ENCODE measurements around the gene SLC2A6. TPM values are rescaled to one million over a fixed set of nuclear protein-coding genes. Genes with fewer than 3 reads are reported as not detected.

SLC2A6 gene
- total RNA-seq, 2 donors from 2014 or later = 2.4 to 2.8 TPM

- Histone ChIP-seq H3K27me3 (no peaks in the 10 kb centered on the region), H3K4me3 (no peak within 1 kb of the TSS), H3K9ac (ENCODE audit: low read depth in 2 of 2, low read length in 2 of 2) (peak within 1 kb of the TSS; percentile 8 to 19), H3K4me1 (no peaks in the 10 kb centered on the region), H3K36me3 (no peaks in the 10 kb centered on the region), H3K27ac (no peak within 1 kb of the TSS), H3K9me3 (no peaks in the 10 kb centered on the region)
- intact Hi-C loops (cut with DNase I) = no loop called here
- no peak for DNase-seq
- no peak for TF ChIP-seq CTCF (IDR thresholded peaks at IDR 0.05)
These were observed 57.0 kb downstream of the SLC2A6 start, which contains the start of gene ADAMTS13 for GRCh38 chr9:133421615-133422542. Gene ADAMTS13 (plus strand): TSS chr9:133422367. CDS start chr9:133422444, 77 bp downstream.

Other genes starting within 250 kb of the SLC2A6 start
- gene ABO, start 203.9 kb downstream of the SLC2A6 start, total RNA-seq = 10 to 100 TPM; 58.0 to 77.7 TPM
- gene SURF6, start 142.9 kb downstream of the SLC2A6 start, total RNA-seq = 10 to 100 TPM; 16.0 to 41.2 TPM
- gene MED22, start 131.0 kb downstream of the SLC2A6 start, total RNA-seq = 10 to 100 TPM; 16.5 to 21.3 TPM
- gene RPL7A, start 130.9 kb downstream of the SLC2A6 start, total RNA-seq = 1,000 to 10,000 TPM; 1,628 to 2,136 TPM
- 10 to 100 TPM; 63.3 to 66.7 TPM for gene SURF1, start 122.6 kb downstream of the SLC2A6 start, total RNA-seq
- 10 to 100 TPM in 1 of 2 donors, 1 to 10 TPM in 1; 9.4 to 18.7 TPM for gene SURF2, start 122.5 kb downstream of the SLC2A6 start, total RNA-seq
- 100 to 1,000 TPM; 176 to 267 TPM for gene SURF4, start 103.0 kb downstream of the SLC2A6 start, total RNA-seq
- under 1 TPM in 1 of 2 donors, not detected in 1; 0.45 TPM for gene STKLD1, start 102.7 kb downstream of the SLC2A6 start, total RNA-seq
- gene REXO4, start 61.1 kb downstream of the SLC2A6 start, total RNA-seq = 10 to 100 TPM; 17.3 to 38.6 TPM
- 1 to 10 TPM; 4.2 TPM for gene ADAMTS13, start 56.7 kb downstream of the SLC2A6 start, total RNA-seq
- gene CACFD1, start 19.1 kb downstream of the SLC2A6 start, total RNA-seq = 10 to 100 TPM; 56.8 to 60.7 TPM
- gene MYMK, start 45.9 kb upstream of the SLC2A6 start, total RNA-seq = not detected
- gene ADAMTSL2, start 55.6 kb upstream of the SLC2A6 start, total RNA-seq = under 1 TPM; 0.24 to 0.74 TPM
- gene FAM163B, start 130.3 kb upstream of the SLC2A6 start, total RNA-seq = 1 to 10 TPM in 1 of 2 donors, not detected in 1; 1.2 TPM
- gene DBH, start 157.3 kb upstream of the SLC2A6 start, total RNA-seq = not detected

All from colonic mucosa (tissue), 4 donors.